GM21825 (cell line): Measurements from ENCODE around the gene JUND.

Experiments
- ATAC-seq: cut with Tn5 transposase; IDR thresholded peaks from one replicate; pipeline ENCODE4 v1.9.1; 2021; ENCODE audit warnings: mild to moderate bottlenecking, moderate library complexity; ENCODE audit not compliant: unreplicated experiment

The JUND gene

GRCh38 chr19:18271433-18271841, 10.0 kb downstream of the JUND start:
- no peak for ATAC-seq

GRCh38 chr19:18270326-18270725, 11.1 kb downstream of the JUND start:
- no peak for ATAC-seq

- ATAC-seq = no peak
Observed at GRCh38 chr19:18269070-18269723, 12.2 kb downstream of the JUND start.

GRCh38 chr19:18266771-18267686, 14.4 kb downstream of the JUND start:
- ATAC-seq = no peak

GRCh38 chr19:18265582-18265981, 15.8 kb downstream of the JUND start:
- ATAC-seq = no peak

- no peak for ATAC-seq
Observed at GRCh38 chr19:18264971-18265540, 16.4 kb downstream of the JUND start.

- ATAC-seq = no peak
Observed at GRCh38 chr19:18264137-18264854, 17.1 kb downstream of the JUND start.

- no peak for ATAC-seq
Observed at GRCh38 chr19:18263324-18264136, 17.9 kb downstream of the JUND start.

GRCh38 chr19:18262917-18263316, 18.5 kb downstream of the JUND start:
- ATAC-seq = no peak

GRCh38 chr19:18262144-18262543, 19.3 kb downstream of the JUND start:
- ATAC-seq = no peak

- no peak for ATAC-seq
Observed at GRCh38 chr19:18261474-18261873, 19.9 kb downstream of the JUND start.

- no peak for ATAC-seq
Observed at GRCh38 chr19:18259893-18260292, 21.5 kb downstream of the JUND start.

- ATAC-seq = no peak
Observed at GRCh38 chr19:18257503-18258470, 23.6 kb downstream of the JUND start.

GRCh38 chr19:18254546-18255503, 26.6 kb downstream of the JUND start:
- no peak for ATAC-seq

GRCh38 chr19:18253716-18254115, 27.7 kb downstream of the JUND start:
- ATAC-seq = no peak

GRCh38 chr19:18253130-18253529, 28.3 kb downstream of the JUND start:
- ATAC-seq = no peak

GRCh38 chr19:18252370-18252717, 29.1 kb downstream of the JUND start:
- no peak for ATAC-seq
